Stimulated activated CD8-positive, alpha-beta memory T cell treated with anti-CD3 and anti-CD28 coated beads, Interleukin-7, amount 100 ng/mL, for 4 hours (primary cell): ENCODE results near the gene FAM124A.

Experiments used
- DNase-seq, 2 donors: peaks; one replicate each; pipeline ENCODE4 v3.0.0-alpha.2; 2020; ENCODE audit warnings: low read depth in 2 of 2

FAM124A gene

GRCh38 chr13:51220706-51221105, 1.5 kb upstream of the FAM124A start:
- no peak for DNase-seq

- no peak for DNase-seq
Measured at GRCh38 chr13:51221108-51221507, 1.1 kb upstream of the FAM124A start.

- DNase-seq = no peak
Measured at GRCh38 chr13:51221674-51222036, 543 bp upstream of the FAM124A start.

- DNase-seq = no peak
Measured at GRCh38 chr13:51222686-51223559, 725 bp downstream of the FAM124A start.

- DNase-seq = no peak
Measured at GRCh38 chr13:51223560-51224270, 1.5 kb downstream of the FAM124A start.

- DNase-seq = no peak
Measured at GRCh38 chr13:51225029-51225428, 2.8 kb downstream of the FAM124A start.

- no peak for DNase-seq
Measured at GRCh38 chr13:51227404-51227803, 5.2 kb downstream of the FAM124A start.

GRCh38 chr13:51229101-51229719, 7.0 kb downstream of the FAM124A start:
- no peak for DNase-seq

GRCh38 chr13:51229731-51230130, 7.5 kb downstream of the FAM124A start:
- no peak for DNase-seq

GRCh38 chr13:51230477-51231105, 8.4 kb downstream of the FAM124A start:
- no peak for DNase-seq

GRCh38 chr13:51231456-51231855, 9.3 kb downstream of the FAM124A start:
- no peak for DNase-seq

- DNase-seq = no peak
Measured at GRCh38 chr13:51232328-51232727, 10.1 kb downstream of the FAM124A start.

GRCh38 chr13:51233117-51233826, 11.1 kb downstream of the FAM124A start:
- DNase-seq = no peak

- no peak for DNase-seq
Measured at GRCh38 chr13:51234676-51235075, 12.5 kb downstream of the FAM124A start.

- no peak for DNase-seq
Measured at GRCh38 chr13:51235186-51235585, 13.0 kb downstream of the FAM124A start.

GRCh38 chr13:51235756-51236490, 13.7 kb downstream of the FAM124A start:
- DNase-seq = no peak

- DNase-seq = no peak
Measured at GRCh38 chr13:51236491-51236792, 14.2 kb downstream of the FAM124A start.

- no peak for DNase-seq
Measured at GRCh38 chr13:51237386-51237785, 15.2 kb downstream of the FAM124A start.

GRCh38 chr13:51237887-51238286, 15.7 kb downstream of the FAM124A start:
- no peak for DNase-seq

GRCh38 chr13:51240178-51240577, 18.0 kb downstream of the FAM124A start:
- no peak for DNase-seq

- DNase-seq = no peak
Measured at GRCh38 chr13:51240958-51241357, 18.8 kb downstream of the FAM124A start.
